Measurements from ENCODE around the gene GALK2.

GRCh38 chr15:49270541-49271421, 100.7 kb downstream of the GALK2 start:
- TF ChIP-seq, protein P1, sequence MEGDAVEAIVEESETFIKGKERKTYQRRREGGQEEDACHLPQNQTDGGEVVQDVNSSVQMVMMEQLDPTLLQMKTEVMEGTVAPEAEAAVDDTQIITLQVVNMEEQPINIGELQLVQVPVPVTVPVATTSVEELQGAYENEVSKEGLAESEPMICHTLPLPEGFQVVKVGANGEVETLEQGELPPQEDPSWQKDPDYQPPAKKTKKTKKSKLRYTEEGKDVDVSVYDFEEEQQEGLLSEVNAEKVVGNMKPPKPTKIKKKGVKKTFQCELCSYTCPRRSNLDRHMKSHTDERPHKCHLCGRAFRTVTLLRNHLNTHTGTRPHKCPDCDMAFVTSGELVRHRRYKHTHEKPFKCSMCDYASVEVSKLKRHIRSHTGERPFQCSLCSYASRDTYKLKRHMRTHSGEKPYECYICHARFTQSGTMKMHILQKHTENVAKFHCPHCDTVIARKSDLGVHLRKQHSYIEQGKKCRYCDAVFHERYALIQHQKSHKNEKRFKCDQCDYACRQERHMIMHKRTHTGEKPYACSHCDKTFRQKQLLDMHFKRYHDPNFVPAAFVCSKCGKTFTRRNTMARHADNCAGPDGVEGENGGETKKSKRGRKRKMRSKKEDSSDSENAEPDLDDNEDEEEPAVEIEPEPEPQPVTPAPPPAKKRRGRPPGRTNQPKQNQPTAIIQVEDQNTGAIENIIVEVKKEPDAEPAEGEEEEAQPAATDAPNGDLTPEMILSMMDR (IDR thresholded peaks at IDR 0.05), result no peak
- no peak for TF ChIP-seq POLR2A (IDR thresholded peaks at IDR 0.05)
